ENCODE measurements around the gene BBS2. TPM values are rescaled to one million over a fixed set of nuclear protein-coding genes. Genes with fewer than 3 reads are reported as not detected.
A peak's percentile ranks its signal among the peaks of the same experiment; 100 is the strongest.

The BBS2 gene
- total RNA-seq, 2 experiments from 2014 or later: 8.4 to 9.6 TPM

DNA sequence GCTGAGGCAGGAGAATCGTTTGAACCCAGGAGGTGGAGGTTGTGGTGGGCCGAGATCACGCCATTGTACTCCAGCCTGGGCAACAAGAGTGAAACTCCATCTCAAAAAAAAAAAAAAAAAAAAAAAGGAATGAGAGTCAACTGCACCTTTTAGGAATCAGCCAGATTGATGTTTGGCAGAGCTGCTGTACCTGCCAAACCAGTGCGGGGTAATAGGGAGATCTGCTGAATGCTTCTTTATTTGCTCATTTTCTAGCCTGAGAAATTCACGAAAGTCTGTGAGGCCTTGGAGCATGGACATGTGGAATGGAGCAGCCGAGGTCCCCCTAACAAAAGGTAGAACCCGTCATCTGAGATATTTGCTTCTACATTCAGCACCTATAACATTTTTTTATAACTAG lies 50.1 kb downstream of the BBS2 start:
- ATAC-seq (no peak), DNase-seq (no peak)
- CTCF ChIA-PET: no interaction called here
- H3K27me3 Mint-ChIP-seq (ENCODE audit: low read depth): no peaks in the 10 kb centered on the region
- H3K4me1 Mint-ChIP-seq (ENCODE audit: low read depth): no peaks in the 10 kb centered on the region
- H3K4me3 Mint-ChIP-seq: no peak overlapping the region
- H3K27ac Mint-ChIP-seq: no peak overlapping the region
- H3K36me3 Mint-ChIP-seq (ENCODE audit: low read depth): peaks cover 63% of the 10 kb centered on the region
- POLR2A ChIA-PET: no interaction called here
- H3K9me3 Mint-ChIP-seq (ENCODE audit: insufficient read depth): no peaks in the 10 kb centered on the region

DNA sequence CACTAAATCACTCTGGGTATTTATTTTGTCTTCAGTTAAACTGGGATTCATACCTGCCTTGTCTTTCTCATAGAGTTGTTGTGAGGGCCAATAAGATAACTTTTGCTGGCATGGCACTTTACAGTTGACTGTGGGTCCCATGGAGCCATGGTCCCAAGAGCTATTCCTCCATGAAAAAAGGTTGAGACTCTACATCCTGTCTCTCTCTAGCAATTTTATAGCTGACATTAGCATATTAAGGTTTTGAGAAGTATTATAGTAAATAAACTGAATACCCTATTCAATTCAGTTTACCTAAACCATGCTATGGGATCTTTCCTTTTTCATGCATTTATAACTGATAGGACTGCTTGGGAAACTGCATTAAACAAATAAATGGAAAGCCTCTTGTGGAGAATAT lies 51.0 kb downstream of the BBS2 start:
- Mint-ChIP-seq H3K27ac (no peak overlapping the region), H3K9me3 (ENCODE audit: insufficient read depth) (no peaks in the 10 kb centered on the region), H3K27me3 (ENCODE audit: low read depth) (no peaks in the 10 kb centered on the region), H3K4me1 (ENCODE audit: low read depth) (no peaks in the 10 kb centered on the region), H3K36me3 (ENCODE audit: low read depth) (peaks cover 69% of the 10 kb centered on the region), H3K4me3 (no peak overlapping the region)
- ChIA-PET CTCF (interaction anchor here (0.6 to 1.0 kb wide), 3 partner anchors 11 to 14 kb away, joined by 3 to 4 read pairs (median 3); no protein-coding TSS in a partner anchor), POLR2A (no interaction called here)
- DNase-seq: no peak
- ATAC-seq: no peak

DNA sequence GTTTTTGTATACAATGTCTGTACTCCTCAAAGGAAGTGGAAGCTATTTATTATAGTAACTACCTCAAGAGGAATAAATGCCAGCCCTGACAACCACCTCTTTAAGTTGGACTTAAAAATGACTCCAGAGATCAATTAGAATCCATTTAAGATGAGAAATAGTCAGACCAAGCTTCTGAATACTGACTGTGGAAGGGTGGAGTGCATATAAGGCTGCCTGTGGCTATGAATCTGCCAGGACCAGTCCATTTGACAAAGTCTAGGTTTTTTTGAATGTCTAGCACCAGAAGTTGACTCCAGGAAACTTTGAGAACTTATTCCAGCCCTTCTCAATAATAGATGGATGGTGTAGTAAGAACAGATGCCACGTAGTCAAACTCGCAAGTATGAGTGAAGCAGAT lies 53.5 kb downstream of the BBS2 start:
- Mint-ChIP-seq H3K27ac (no peak overlapping the region), H3K4me3 (no peak overlapping the region)

DNA sequence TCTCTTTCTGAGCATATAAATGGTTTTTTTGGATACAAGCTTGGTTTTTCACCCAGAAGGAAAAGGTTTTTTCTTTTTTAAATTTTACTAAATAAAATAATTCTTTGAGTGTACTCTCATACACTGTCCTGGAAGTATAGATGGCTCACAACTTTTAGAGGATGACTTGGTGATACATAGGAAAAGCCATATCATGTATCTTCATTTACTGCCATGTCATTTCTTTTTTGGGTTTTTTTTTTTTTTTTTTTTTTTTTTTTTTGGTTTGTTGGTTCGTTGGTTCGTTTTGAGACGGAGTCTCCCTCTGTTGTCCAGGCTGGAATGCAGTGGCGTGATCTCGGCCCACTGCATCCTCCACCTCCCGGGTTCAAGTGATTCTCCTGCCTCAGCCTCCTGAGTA lies 56.7 kb downstream of the BBS2 start:
- Mint-ChIP-seq H3K36me3 (ENCODE audit: low read depth) (peaks cover 64% of the 10 kb centered on the region), H3K4me3 (no peak overlapping the region), H3K27ac (no peak overlapping the region), H3K4me1 (ENCODE audit: low read depth) (no peaks in the 10 kb centered on the region), H3K27me3 (ENCODE audit: low read depth) (no peaks in the 10 kb centered on the region), H3K9me3 (ENCODE audit: insufficient read depth) (no peaks in the 10 kb centered on the region)
- POLR2A ChIA-PET: interaction anchor here (0.6 to 2.1 kb wide), 2 partner anchors 12 to 248 kb away, joined by 4 to 5 read pairs; partner anchors contain the start of genes NUDT21 and OGFOD1
- no peak for ATAC-seq
- no peak for DNase-seq
- CTCF ChIA-PET: no interaction called here

More for the DNA sequence above, 53.5 kb downstream of the BBS2 start:
- DNase-seq (no peak), ATAC-seq (no peak)
- no peaks in the 10 kb centered on the region for H3K4me1 Mint-ChIP-seq (ENCODE audit: low read depth)
- ChIA-PET CTCF (no interaction called here), POLR2A (no interaction called here)
- H3K36me3 Mint-ChIP-seq (ENCODE audit: low read depth): peaks cover 69% of the 10 kb centered on the region
- no peaks in the 10 kb centered on the region for H3K27me3 Mint-ChIP-seq (ENCODE audit: low read depth)
- H3K9me3 Mint-ChIP-seq (ENCODE audit: insufficient read depth): no peaks in the 10 kb centered on the region

DNA sequence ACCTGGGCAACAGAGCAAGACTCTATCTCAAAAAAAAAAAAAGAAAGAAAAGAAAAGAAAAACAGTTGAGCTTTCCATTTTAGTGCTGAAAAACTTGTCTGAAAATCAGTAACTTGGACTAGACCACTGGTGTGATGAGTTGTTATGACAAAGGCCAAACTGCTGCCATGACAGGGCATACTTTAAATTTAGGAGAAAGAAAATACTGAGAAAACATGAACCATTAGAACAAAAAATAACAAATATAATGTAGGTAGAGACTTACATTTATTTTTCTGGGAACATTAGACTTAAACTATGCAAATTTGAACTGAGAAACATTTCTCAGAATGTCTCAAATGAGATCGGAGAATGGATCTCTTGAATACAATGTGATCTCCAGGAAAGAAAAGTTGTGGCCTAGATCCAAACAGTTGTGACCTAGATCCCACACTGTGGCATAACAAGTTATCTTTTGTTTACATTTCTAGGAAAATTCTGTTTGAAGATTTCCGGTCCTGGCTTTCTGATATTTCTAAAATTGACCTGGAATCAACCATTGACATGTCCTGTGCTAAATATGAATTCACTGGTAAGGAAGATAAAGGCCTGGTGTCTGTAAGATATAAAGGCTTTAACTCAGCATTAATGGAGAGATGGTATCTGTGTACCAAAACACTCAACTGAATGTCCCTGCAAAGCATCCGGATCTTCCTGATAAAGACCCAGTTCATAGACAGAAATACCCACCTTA lies 57.6 kb downstream of the BBS2 start:
- Mint-ChIP-seq H3K27ac (no peak overlapping the region), H3K4me3 (no peak overlapping the region), H3K4me1 (ENCODE audit: low read depth) (no peaks in the 10 kb centered on the region), H3K27me3 (ENCODE audit: low read depth) (no peaks in the 10 kb centered on the region), H3K36me3 (ENCODE audit: low read depth) (peaks cover 62% of the 10 kb centered on the region), H3K9me3 (ENCODE audit: insufficient read depth) (no peaks in the 10 kb centered on the region)
- no peak for ATAC-seq
- ChIA-PET POLR2A (interaction anchor here (1.1 kb wide), 1 partner anchor 9 kb away, joined by 3 read pairs; no protein-coding TSS in a partner anchor), CTCF (no interaction called here)
- no peak for DNase-seq

DNA sequence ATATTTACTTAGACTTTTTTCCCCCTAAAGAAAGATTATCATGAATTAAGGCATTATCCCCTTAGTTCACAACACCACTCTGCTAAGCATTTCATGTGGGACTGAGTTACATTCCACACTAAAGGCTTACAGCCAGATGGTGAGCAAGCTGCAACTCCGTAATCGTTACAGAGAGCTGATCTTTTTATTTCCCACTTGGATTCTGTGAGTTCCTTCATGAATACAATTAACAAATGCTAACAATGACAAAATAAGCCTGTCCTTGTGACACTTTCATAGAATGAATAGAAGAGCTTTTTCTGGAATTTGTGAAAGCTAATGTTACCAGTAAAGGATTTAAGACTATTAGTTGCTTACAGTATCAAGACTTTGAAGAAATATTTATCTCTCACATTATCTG lies 59.7 kb downstream of the BBS2 start:
- H3K9me3 Mint-ChIP-seq (ENCODE audit: insufficient read depth): no peaks in the 10 kb centered on the region
- no peak overlapping the region for H3K27ac Mint-ChIP-seq
- H3K4me3 Mint-ChIP-seq: no peak overlapping the region
- ChIA-PET CTCF (interaction anchor here (0.9 to 2.3 kb wide), 2 partner anchors 9 to 140 kb away, joined by 4 to 6 read pairs; partner anchors contain the start of genes NUDT21 and OGFOD1), POLR2A (interaction anchor here (2.5 kb wide), 1 partner anchor 9 kb away, joined by 6 read pairs; the partner anchor contains the start of genes NUDT21 and OGFOD1)
- H3K4me1 Mint-ChIP-seq (ENCODE audit: low read depth): peaks cover 9% of the 10 kb centered on the region
- no peaks in the 10 kb centered on the region for H3K27me3 Mint-ChIP-seq (ENCODE audit: low read depth)
- ATAC-seq (no peak), DNase-seq (no peak)
- H3K36me3 Mint-ChIP-seq (ENCODE audit: low read depth): peaks cover 65% of the 10 kb centered on the region

DNA sequence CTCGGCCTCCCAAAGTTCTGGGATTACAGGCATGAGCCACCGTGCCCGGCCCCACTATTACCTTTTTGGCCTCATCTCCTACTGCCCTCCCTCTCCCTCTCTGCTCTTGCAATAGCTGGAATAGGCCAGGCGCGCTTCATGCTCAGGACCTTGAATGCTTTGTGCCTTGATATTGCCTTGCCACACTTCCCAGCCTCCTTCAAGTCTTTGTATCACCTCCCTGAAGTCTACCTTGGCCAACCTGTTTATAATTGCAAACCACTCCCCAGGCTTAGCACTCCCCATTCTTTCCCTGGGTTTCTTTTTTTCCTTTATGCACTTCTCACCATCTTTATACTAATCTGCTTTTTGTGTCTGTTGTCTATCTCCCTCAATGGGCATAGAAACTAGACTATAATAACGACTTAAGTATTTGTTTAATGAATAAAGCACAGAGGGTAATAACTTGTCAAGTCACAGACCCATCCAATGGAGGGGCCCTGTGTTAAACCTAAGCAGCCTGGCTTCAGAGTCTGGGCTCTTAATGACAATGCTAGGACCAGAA lies 61.8 kb downstream of the BBS2 start:
- no peak overlapping the region for H3K27ac Mint-ChIP-seq
- no peaks in the 10 kb centered on the region for H3K9me3 Mint-ChIP-seq (ENCODE audit: insufficient read depth)
- ATAC-seq (no peak), DNase-seq (no peak)
- H3K4me1 Mint-ChIP-seq (ENCODE audit: low read depth): peaks cover 13% of the 10 kb centered on the region
- no peak overlapping the region for H3K4me3 Mint-ChIP-seq
- H3K27me3 Mint-ChIP-seq (ENCODE audit: low read depth): no peaks in the 10 kb centered on the region
- POLR2A ChIA-PET: no interaction called here
- CTCF ChIA-PET: no interaction called here
- peaks cover 67% of the 10 kb centered on the region for H3K36me3 Mint-ChIP-seq (ENCODE audit: low read depth)

DNA sequence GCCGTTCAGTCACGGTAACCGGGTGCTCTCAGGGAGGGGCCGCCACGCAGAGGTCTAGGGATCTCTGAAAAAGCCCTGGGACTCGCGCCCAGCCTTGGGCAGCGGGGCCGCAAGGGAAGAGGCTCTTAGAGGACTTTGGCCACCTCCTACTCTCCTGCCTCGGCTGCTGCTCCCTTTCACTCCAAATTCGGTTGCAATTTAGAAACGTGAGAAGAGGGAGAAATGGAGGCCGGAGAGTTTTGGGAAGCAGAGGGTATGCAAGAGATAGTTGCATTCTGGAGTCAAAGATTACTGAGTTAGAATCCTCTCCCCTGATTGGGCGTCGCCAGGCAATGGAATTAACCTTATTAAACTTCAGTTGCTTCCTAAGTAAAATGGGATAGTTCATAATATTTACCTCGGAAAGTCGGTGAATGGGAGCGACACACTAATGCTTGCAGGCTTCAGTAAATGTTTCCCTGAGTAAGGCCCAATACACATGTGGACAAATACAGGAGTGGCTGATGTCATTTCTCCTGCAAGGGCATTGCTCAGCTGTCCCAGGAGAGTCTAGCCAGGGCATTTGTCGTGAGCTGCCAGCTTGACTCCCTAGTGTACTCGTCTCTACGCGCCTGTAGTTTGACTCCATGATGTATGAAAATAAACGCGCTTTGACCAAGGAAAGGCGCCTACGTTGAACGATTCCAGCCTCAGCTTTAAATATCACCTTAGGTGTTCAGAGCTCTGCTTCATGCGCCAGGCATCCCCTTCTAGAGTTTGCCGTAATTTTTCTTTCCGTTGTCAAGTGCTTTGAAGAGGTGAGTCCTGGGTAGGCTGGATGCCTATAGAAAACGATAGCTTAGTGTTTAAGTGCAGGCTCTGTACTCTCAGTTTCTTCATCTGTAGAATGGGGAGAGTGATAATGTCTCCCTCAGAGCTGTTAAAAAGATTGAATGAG lies 67.8 kb downstream of the BBS2 start:
- H3K4me3 Mint-ChIP-seq: peak overlapping the region; percentile 90
- ChIA-PET CTCF (interaction anchor here (1.0 to 3.8 kb wide), 5 partner anchors 8 to 250 kb away, joined by 3 to 15 read pairs (median 6); no protein-coding TSS in a partner anchor), POLR2A (interaction anchor here (0.6 to 1.4 kb wide), 7 partner anchors 9 to 95 kb away, joined by 3 to 6 read pairs (median 4); partner anchors contain the start of gene AMFR)
- no peaks in the 10 kb centered on the region for H3K27me3 Mint-ChIP-seq (ENCODE audit: low read depth)
- H3K9me3 Mint-ChIP-seq (ENCODE audit: insufficient read depth): no peaks in the 10 kb centered on the region
- DNase-seq (peak; percentile 35), ATAC-seq (peak; percentile 53)
- H3K27ac Mint-ChIP-seq: peak overlapping the region; percentile 93
- H3K4me1 Mint-ChIP-seq (ENCODE audit: low read depth): peaks cover 54% of the 10 kb centered on the region
- H3K36me3 Mint-ChIP-seq (ENCODE audit: low read depth): peaks cover 57% of the 10 kb centered on the region

DNA sequence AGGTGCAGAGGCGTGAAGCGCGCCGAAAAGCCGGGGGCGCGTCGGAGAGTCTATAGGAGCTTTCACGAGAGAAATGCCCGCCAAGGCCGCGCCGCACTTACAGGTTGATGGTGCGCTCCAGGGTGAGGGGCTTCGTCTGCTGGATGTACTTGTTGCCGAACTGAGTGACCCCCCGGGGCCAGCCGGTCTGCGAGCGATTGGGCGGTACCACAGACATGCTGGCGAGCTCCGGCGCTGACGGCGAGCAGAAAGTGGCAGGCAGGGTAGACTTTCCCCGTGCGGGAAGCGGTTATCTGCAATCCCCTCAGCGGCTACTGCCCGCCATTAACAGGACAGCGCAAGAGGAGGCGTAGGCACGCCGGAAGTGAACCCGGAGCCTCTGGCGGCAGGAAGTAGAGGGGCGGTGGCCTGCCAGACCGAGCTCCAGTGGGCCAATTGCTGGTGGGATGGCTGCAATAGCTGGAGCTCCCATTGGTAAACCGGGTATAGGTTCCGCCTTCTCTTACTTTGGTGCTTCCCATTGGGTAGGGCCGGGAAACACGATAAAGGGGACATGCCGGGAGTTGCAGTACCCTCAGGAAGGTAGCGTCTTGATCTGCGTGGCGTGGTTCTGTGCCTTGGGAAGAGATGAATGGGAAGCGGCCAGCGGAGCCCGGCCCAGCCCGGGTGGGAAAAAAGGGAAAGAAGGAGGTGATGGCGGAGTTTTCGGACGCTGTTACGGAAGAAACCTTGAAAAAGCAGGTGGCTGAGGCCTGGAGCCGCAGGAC lies 68.7 kb downstream of the BBS2 start, which contains the start of the genes NUDT21 and OGFOD1:
TSS of gene NUDT21 (minus strand) at position 347 of the 767 bp plus-strand sequence. CDS start at position 217, 130 bp downstream.
TSS of gene OGFOD1 (plus strand) at position 569 of the 767 bp plus-strand sequence. CDS start at position 628, 59 bp downstream.
- ATAC-seq (peak; percentile 99), DNase-seq (peak; percentile 96)
- Mint-ChIP-seq H3K4me3 (peak within 1 kb of the TSS; percentile 90), H3K27ac (peak within 1 kb of the TSS; percentile 93), H3K9me3 (ENCODE audit: insufficient read depth) (no peaks in the 10 kb centered on the region), H3K27me3 (ENCODE audit: low read depth) (no peaks in the 10 kb centered on the region), H3K4me1 (ENCODE audit: low read depth) (peaks cover 53% of the 10 kb centered on the region), H3K36me3 (ENCODE audit: low read depth) (peaks cover 55% of the 10 kb centered on the region)
- CTCF ChIA-PET: interaction anchor here (0.6 to 3.8 kb wide), 5 partner anchors 9 to 251 kb away, joined by 3 to 15 read pairs (median 6); no protein-coding TSS in a partner anchor
- POLR2A ChIA-PET: interaction anchor here (0.6 to 1.4 kb wide), 7 partner anchors 9 to 94 kb away, joined by 3 to 6 read pairs (median 4); partner anchors contain the start of gene AMFR

DNA sequence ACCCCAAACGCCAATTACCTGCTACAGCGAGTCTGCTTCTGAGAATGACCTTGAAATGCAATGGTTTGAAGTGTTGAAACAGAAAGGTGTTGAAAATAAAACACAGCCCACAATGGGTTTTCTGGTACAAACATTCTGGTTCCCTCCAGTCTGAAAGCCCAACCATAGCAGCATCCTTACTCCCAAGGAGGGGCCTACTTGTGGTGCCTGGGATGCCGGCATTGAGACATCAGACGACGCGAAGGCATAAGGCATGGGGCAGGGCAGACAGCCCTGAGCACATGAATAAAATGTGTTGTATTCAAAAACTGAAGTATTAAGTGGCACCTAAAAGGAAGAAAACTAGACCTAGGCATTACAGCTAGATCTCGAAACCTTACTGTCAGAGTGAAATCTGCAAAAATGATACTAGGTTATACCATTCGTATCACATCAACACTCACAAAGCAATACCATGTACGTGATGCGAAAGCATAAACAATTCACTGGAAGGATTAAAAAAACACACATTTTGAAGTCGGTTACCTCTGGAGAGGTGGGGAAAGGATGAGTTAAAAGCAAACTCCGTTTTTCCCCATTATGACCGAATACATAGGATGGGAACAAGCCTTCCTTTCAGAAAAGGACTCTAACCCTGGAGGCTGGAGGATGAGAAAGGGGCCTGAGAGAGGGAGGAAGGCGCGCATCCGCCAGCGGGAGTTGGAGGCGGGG lies 69.4 kb downstream of the BBS2 start:
- CTCF ChIA-PET: interaction anchor here (0.6 to 3.8 kb wide), 5 partner anchors 10 to 251 kb away, joined by 3 to 15 read pairs (median 6); no protein-coding TSS in a partner anchor
- POLR2A ChIA-PET: interaction anchor here (1.0 to 1.4 kb wide), 5 partner anchors 10 to 94 kb away, joined by 4 to 6 read pairs (median 5); no protein-coding TSS in a partner anchor
- ATAC-seq (no peak), DNase-seq (no peak)
- Mint-ChIP-seq H3K4me3 (peak overlapping the region; percentile 90), H3K27me3 (ENCODE audit: low read depth) (no peaks in the 10 kb centered on the region), H3K36me3 (ENCODE audit: low read depth) (peaks cover 55% of the 10 kb centered on the region), H3K9me3 (ENCODE audit: insufficient read depth) (no peaks in the 10 kb centered on the region), H3K4me1 (ENCODE audit: low read depth) (peaks cover 47% of the 10 kb centered on the region), H3K27ac (peak overlapping the region; percentile 93)
